GM12864 (cell line): ENCODE results near the gene KLHL33.

ENCODE experiments used
- DNase-seq: peaks from one replicate; pipeline ENCODE4 v3.0.0-alpha.2; 2011; ENCODE audit warnings: low read depth
- H3K4me3 ChIP-seq: 2 replicates; pipeline ENCODE4 v1.5.1; 2011; ENCODE audit warnings: mild to moderate bottlenecking, low read depth, low read length, control low read depth
- TF ChIP-seq, protein P1 (sequence below): IDR thresholded peaks from 2 replicates; pipeline ENCODE4 v1.5.1; 2011; ENCODE audit warnings: low read depth, mild to moderate bottlenecking, moderate library complexity, low read length, control low read depth, inconsistent platforms; ENCODE audit errors: missing control alignments

Gene KLHL33

GRCh38 chr14:20429801-20430669 lies 5.9 kb downstream of the KLHL33 start:
- H3K4me3 ChIP-seq, result no peak overlapping the region
- TF ChIP-seq, protein P1, sequence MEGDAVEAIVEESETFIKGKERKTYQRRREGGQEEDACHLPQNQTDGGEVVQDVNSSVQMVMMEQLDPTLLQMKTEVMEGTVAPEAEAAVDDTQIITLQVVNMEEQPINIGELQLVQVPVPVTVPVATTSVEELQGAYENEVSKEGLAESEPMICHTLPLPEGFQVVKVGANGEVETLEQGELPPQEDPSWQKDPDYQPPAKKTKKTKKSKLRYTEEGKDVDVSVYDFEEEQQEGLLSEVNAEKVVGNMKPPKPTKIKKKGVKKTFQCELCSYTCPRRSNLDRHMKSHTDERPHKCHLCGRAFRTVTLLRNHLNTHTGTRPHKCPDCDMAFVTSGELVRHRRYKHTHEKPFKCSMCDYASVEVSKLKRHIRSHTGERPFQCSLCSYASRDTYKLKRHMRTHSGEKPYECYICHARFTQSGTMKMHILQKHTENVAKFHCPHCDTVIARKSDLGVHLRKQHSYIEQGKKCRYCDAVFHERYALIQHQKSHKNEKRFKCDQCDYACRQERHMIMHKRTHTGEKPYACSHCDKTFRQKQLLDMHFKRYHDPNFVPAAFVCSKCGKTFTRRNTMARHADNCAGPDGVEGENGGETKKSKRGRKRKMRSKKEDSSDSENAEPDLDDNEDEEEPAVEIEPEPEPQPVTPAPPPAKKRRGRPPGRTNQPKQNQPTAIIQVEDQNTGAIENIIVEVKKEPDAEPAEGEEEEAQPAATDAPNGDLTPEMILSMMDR, result no peak
- no peak for DNase-seq

- no peak overlapping the region for H3K4me3 ChIP-seq
- TF ChIP-seq, protein P1, result no peak
- DNase-seq, result no peak
Measured at GRCh38 chr14:20428802-20429201, 7.2 kb downstream of the KLHL33 start.

- H3K4me3 ChIP-seq, result 0 out of 2 replicates have a peak overlapping the region, but pooled peaks have one; percentile 4
- TF ChIP-seq, protein P1, result no peak
- no peak for DNase-seq
Measured at GRCh38 chr14:20428010-20428365, 8.0 kb downstream of the KLHL33 start.

- peak; percentile 74 for DNase-seq
- peak overlapping the region; percentile 6; the same call in 1 of the 2 replicates for H3K4me3 ChIP-seq
- TF ChIP-seq, protein P1, result no peak
Measured at GRCh38 chr14:20427231-20428009, 8.5 kb downstream of the KLHL33 start.

- no peak for DNase-seq
- TF ChIP-seq, protein P1, result no peak
- no peak overlapping the region for H3K4me3 ChIP-seq
Measured at GRCh38 chr14:20424851-20425250, 11.1 kb downstream of the KLHL33 start.

- no peak for DNase-seq
- no peak overlapping the region for H3K4me3 ChIP-seq
- TF ChIP-seq, protein P1, result no peak
Measured at GRCh38 chr14:20422886-20423285, 13.1 kb downstream of the KLHL33 start.
